ENCODE measurements around the gene NTM.

- TF ChIP-seq CTCF (conservative IDR thresholded peaks at IDR 0.05; ENCODE audit: low read length) (no peak), EZH2phosphoT487 (IDR thresholded peaks at IDR 0.05; ENCODE audit: borderline replicate concordance) (no peak)
Measured at GRCh38 chr11:131514062-131514461, 143.6 kb downstream of the NTM start.

Data from Loucy (cell line).